H1 (cell line): ENCODE measurements around the gene SRP9.
"Not testable (repeated sequence)": the region's sequence is repeated elsewhere in the genome, so short reads cannot be mapped to it uniquely, and the experiment has no call there.

Source experiments
- BACH1 ChIP-seq: IDR thresholded peaks from 2 replicates; pipeline ENCODE4 v1.6.1; 2012; ENCODE audit warnings: low read length, improper control_type of control experiment
- CREB1 ChIP-seq: IDR thresholded peaks from 2 replicates; pipeline ENCODE4 v1.6.1; 2012; ENCODE audit warnings: inconsistent platforms
- NANOG ChIP-seq: IDR thresholded peaks from 2 replicates; pipeline ENCODE4 v1.6.1; 2011; ENCODE audit warnings: low read length, low read depth, mild to moderate bottlenecking, inconsistent platforms; ENCODE audit not compliant: insufficient read depth, poor library complexity, severe bottlenecking
- POU5F1 ChIP-seq: IDR thresholded peaks from 2 replicates; pipeline ENCODE4 v1.6.1; 2011; ENCODE audit warnings: low read depth, mild to moderate bottlenecking, low read length, moderate library complexity
- TF ChIP-seq, protein P1 (sequence below): IDR thresholded peaks from 2 replicates; pipeline ENCODE4 v1.6.1; 2011; ENCODE audit warnings: low read length, improper control_type of control experiment
- TF ChIP-seq, protein P2 (sequence below), 3 experiments: IDR thresholded peaks; 1 replicate in 2 of 3; 2 replicates in 1 of 3; pipeline versions ENCODE4 v1.5.1 to v1.6.1; 2011; ENCODE audit warnings: low read length in 3 of 3, mild to moderate bottlenecking in 3 of 3, inconsistent platforms in 2 of 3, low read depth in 1 of 3, moderate library complexity in 1 of 3; ENCODE audit not compliant: insufficient read depth in 1 of 3; ENCODE audit errors: control extremely low read depth in 1 of 3

DNA sequence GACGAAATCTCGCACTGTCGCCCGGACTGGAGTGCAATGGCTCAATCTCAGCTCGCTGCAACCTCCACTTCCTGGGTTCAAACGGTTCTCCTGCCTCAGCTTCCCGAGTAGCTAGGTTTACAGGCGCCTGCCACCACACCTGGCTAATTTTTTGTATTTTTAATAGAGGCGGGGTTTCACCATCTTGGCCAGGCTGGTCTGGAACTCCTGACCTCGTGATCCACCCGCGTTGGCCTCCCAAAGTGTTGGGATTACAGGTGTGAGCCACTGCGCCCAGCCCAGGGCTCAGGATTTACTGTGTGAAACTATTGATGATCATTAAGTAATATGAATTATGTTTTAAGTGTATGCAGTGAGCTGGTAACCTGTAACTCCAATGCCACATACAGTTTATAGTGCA is 1.5 kb downstream of the SRP9 start:
- TF ChIP-seq, protein P1, sequence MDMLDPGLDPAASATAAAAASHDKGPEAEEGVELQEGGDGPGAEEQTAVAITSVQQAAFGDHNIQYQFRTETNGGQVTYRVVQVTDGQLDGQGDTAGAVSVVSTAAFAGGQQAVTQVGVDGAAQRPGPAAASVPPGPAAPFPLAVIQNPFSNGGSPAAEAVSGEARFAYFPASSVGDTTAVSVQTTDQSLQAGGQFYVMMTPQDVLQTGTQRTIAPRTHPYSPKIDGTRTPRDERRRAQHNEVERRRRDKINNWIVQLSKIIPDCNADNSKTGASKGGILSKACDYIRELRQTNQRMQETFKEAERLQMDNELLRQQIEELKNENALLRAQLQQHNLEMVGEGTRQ: not testable (repeated sequence)
- TF ChIP-seq CREB1, POU5F1, NANOG, BACH1: not testable (repeated sequence)
- TF ChIP-seq, protein P2, sequence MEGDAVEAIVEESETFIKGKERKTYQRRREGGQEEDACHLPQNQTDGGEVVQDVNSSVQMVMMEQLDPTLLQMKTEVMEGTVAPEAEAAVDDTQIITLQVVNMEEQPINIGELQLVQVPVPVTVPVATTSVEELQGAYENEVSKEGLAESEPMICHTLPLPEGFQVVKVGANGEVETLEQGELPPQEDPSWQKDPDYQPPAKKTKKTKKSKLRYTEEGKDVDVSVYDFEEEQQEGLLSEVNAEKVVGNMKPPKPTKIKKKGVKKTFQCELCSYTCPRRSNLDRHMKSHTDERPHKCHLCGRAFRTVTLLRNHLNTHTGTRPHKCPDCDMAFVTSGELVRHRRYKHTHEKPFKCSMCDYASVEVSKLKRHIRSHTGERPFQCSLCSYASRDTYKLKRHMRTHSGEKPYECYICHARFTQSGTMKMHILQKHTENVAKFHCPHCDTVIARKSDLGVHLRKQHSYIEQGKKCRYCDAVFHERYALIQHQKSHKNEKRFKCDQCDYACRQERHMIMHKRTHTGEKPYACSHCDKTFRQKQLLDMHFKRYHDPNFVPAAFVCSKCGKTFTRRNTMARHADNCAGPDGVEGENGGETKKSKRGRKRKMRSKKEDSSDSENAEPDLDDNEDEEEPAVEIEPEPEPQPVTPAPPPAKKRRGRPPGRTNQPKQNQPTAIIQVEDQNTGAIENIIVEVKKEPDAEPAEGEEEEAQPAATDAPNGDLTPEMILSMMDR (IDR thresholded peaks at IDR 0.05; ENCODE audit: control extremely low read depth in 1 of 3, insufficient read depth in 1 of 3, low read depth in 1 of 3, low read length in 3 of 3): not testable (repeated sequence)
